ENCODE data around the gene DPP4. TPM values are rescaled to one million over a fixed set of nuclear protein-coding genes. Genes with fewer than 3 reads are reported as not detected.

The DPP4 gene
- total and polyA plus RNA-seq, 2 of the 13 experiments (the other 11 are each of a cell fraction or from before 2014, with no cell fraction given): 39.4 to 109 TPM

- TF ChIP-seq CTCF (CRISPR knock-in tag; IDR thresholded peaks at IDR 0.05): no peak
- TF ChIP-seq NBN (conservative IDR thresholded peaks at IDR 0.05): no peak
- no peak for TF ChIP-seq SNRNP70 (IDR thresholded peaks at IDR 0.05; ENCODE audit: low read depth, low read length)
- no peak for TF ChIP-seq ZNF260 (CRISPR knock-in tag; IDR thresholded peaks at IDR 0.05; ENCODE audit: borderline replicate concordance, low read depth)
- TF ChIP-seq SP1 (IDR thresholded peaks at IDR 0.05): no peak
- no peak for TF ChIP-seq SP1 (CRISPR knock-in tag; IDR thresholded peaks at IDR 0.05)
- TF ChIP-seq NR2F2 (IDR thresholded peaks at IDR 0.05; ENCODE audit: borderline replicate concordance, low read depth): peak; percentile 63; the same call in 1 of the 2 replicates
- TF ChIP-seq RBM22 (optimal IDR thresholded peaks at IDR 0.05; ENCODE audit: low read length): no peak
- no peak for TF ChIP-seq HOXA7 (CRISPR knock-in tag; IDR thresholded peaks at IDR 0.05)
- TF ChIP-seq ZXDC (CRISPR knock-in tag; IDR thresholded peaks at IDR 0.05): no peak
- TF ChIP-seq AGO2 (optimal IDR thresholded peaks at IDR 0.05; ENCODE audit: low read depth, low read length): no peak
- TF ChIP-seq BCL6 (CRISPR knock-in tag; IDR thresholded peaks at IDR 0.05): peak; percentile 72
- no peak for TF ChIP-seq STAT6 (CRISPR knock-in tag; IDR thresholded peaks at IDR 0.05; ENCODE audit: borderline replicate concordance)
- TF ChIP-seq ZNF414 (CRISPR knock-in tag; IDR thresholded peaks at IDR 0.05): 0 out of 2 replicates have a peak, but pooled peaks have one; percentile 41
- TF ChIP-seq ZNF710 (CRISPR knock-in tag; IDR thresholded peaks at IDR 0.05; ENCODE audit: borderline replicate concordance): no peak; the same call in 1 of the 2 replicates
- no peak for TF ChIP-seq GLI4 (CRISPR knock-in tag; IDR thresholded peaks at IDR 0.05; ENCODE audit: borderline replicate concordance)
- no peak for TF ChIP-seq ETS1 (CRISPR knock-in tag; IDR thresholded peaks at IDR 0.05)
- TF ChIP-seq CENPX (CRISPR knock-in tag; IDR thresholded peaks at IDR 0.05): no peak
- no peak for TF ChIP-seq SRF (IDR thresholded peaks at IDR 0.05; ENCODE audit: low read depth, low read length)
These were observed 33.4 kb upstream of the DPP4 start (continued) for GRCh38 chr2:162107361-162107901.
